SK-N-SH (cell line): Measurements from ENCODE around the gene TSKS. TPM values are rescaled to one million over a fixed set of nuclear protein-coding genes. Genes with fewer than 3 reads are reported as not detected.

Experiments used
- CTCF ChIA-PET: fragments of 300-600, 350-600 bp; formaldehyde crosslinking; extraction: SDS; loops from one replicate; lab custom pipeline; 2021; lab: Yijun Ruan, JAX
- POLR2A ChIA-PET: fragments of 350-600 bp; sonication (Branson Sonifier 250); formaldehyde crosslinking; extraction: SDS; loops from one replicate; lab custom pipeline; 2020; ENCODE audit warnings: antibody characterized with exemption, inconsistent platforms; lab: Yijun Ruan, JAX
- DNase-seq: peaks from one replicate; pipeline ENCODE4 v3.0.0; 2012
- H2AFZ ChIP-seq: fragments of 200-600 bp; sonication (generic); 2 replicates; pipeline ENCODE4 v1.8.1; 2016; ENCODE audit warnings: antibody characterized with exemption, mild to moderate bottlenecking, low read depth
- H3F3A ChIP-seq: fragments of 200-600 bp; sonication (generic); replicated peaks from 2 replicates; pipeline ENCODE3; 2016; ENCODE audit warnings: antibody characterized with exemption, mild to moderate bottlenecking; ENCODE audit not compliant: insufficient read depth
- H3K27ac ChIP-seq, 2 experiments: fragments of 200-500 bp in 1 of 2; fragments of 200-600 bp in 1 of 2; sonication (Bioruptor generic) in 1 of 2; sonication (generic), shearing (Covaris generic) in 1 of 2; 2 replicates each; pipeline versions ENCODE4 v1.5.1 to v1.6.1; 2014 to 2016; ENCODE audit warnings: low read depth in 2 of 2, inconsistent platforms in 1 of 2, low read length in 1 of 2, mild to moderate bottlenecking in 1 of 2, mixed read lengths in 1 of 2
- H3K27me3 ChIP-seq: fragments of 200-600 bp; sonication (generic), shearing (Covaris generic); 2 replicates; pipeline ENCODE4 v1.6.1; 2016; ENCODE audit warnings: mixed run types; ENCODE audit not compliant: insufficient read depth
- H3K36me3 ChIP-seq, 2 experiments: fragments of 200-500 bp in 1 of 2; fragments of 200-600 bp in 1 of 2; sonication (Bioruptor generic) in 1 of 2; sonication (generic) in 1 of 2; replicated peaks in 1 of 2; 2 replicates each; pipeline versions ENCODE3 to v1.5.1; 2014 to 2016; ENCODE audit warnings: low read length in 1 of 2, mild to moderate bottlenecking in 1 of 2; ENCODE audit not compliant: insufficient read depth in 2 of 2, control insufficient read depth in 1 of 2
- H3K4me1 ChIP-seq, 2 experiments: fragments of 200-500 bp in 1 of 2; fragments of 200-600 bp in 1 of 2; sonication (Bioruptor generic) in 1 of 2; sonication (generic), shearing (Covaris generic) in 1 of 2; 2 replicates each; pipeline versions ENCODE4 v1.5.1 to v1.6.1; 2014 to 2016; ENCODE audit warnings: low read depth in 1 of 2, low read length in 1 of 2, mixed run types in 1 of 2; ENCODE audit not compliant: insufficient read depth in 2 of 2, control insufficient read depth in 1 of 2
- H3K4me2 ChIP-seq: fragments of 200-600 bp; sonication (generic), shearing (Covaris generic); 2 replicates; pipeline ENCODE4 v1.6.1; 2017; ENCODE audit warnings: mixed run types
- H3K4me3 ChIP-seq, 2 experiments: fragments of 200-500 bp in 1 of 2; fragments of 200-600 bp in 1 of 2; sonication (Bioruptor generic) in 1 of 2; sonication (generic), shearing (Covaris generic) in 1 of 2; 2 replicates each; pipeline versions ENCODE4 v1.5.1 to v1.8.1; 2014 to 2016; ENCODE audit warnings: low read depth in 2 of 2, inconsistent platforms in 1 of 2, low read length in 1 of 2, mild to moderate bottlenecking in 1 of 2, mixed read lengths in 1 of 2, moderate library complexity in 1 of 2
- H3K79me2 ChIP-seq: fragments of 200-600 bp; sonication (generic); 2 replicates; pipeline ENCODE4 v1.8.1; 2017; ENCODE audit warnings: mild to moderate bottlenecking; ENCODE audit not compliant: insufficient read depth
- H3K9ac ChIP-seq: fragments of 200-600 bp; sonication (generic); 2 replicates; pipeline ENCODE4 v1.6.1; 2017; ENCODE audit warnings: mixed run types
- H3K9me2 ChIP-seq: fragments of 200-600 bp; sonication (generic); 2 replicates; pipeline ENCODE4 v1.6.1; 2017; ENCODE audit warnings: mixed run types
- H3K9me3 ChIP-seq: fragments of 200-600 bp; sonication (generic); 2 replicates; pipeline ENCODE4 v1.6.1; 2017; ENCODE audit warnings: mixed run types, mild to moderate bottlenecking, moderate library complexity
- H4K20me1 ChIP-seq: fragments of 200-600 bp; sonication (generic); 2 replicates; pipeline ENCODE4 v1.6.1; 2017; ENCODE audit warnings: mild to moderate bottlenecking, mixed run types; ENCODE audit not compliant: insufficient read depth
- ELF1 ChIP-seq: IDR thresholded peaks from 2 replicates; pipeline ENCODE4 v1.4.0; 2012
- EZH2phosphoT487 ChIP-seq: fragments of 200-600 bp; sonication (generic); IDR thresholded peaks from 2 replicates; pipeline ENCODE4 v1.6.1; 2017; ENCODE audit warnings: low read depth, mixed run types, mild to moderate bottlenecking, antibody characterized with exemption, moderate library complexity, borderline replicate concordance
- FOXM1 ChIP-seq: IDR thresholded peaks from 2 replicates; pipeline ENCODE4 v1.4.0; 2012; ENCODE audit warnings: low read depth, mild to moderate bottlenecking
- JUND ChIP-seq: IDR thresholded peaks from 2 replicates; pipeline ENCODE4 v1.4.0; 2012
- MEF2A ChIP-seq: IDR thresholded peaks from 2 replicates; pipeline ENCODE4 v1.4.0; 2012; ENCODE audit warnings: low read depth, borderline replicate concordance
- NFIC ChIP-seq: IDR thresholded peaks from 2 replicates; pipeline ENCODE4 v1.4.0; 2012; ENCODE audit warnings: borderline replicate concordance
- NRF1 ChIP-seq: IDR thresholded peaks from 2 replicates; pipeline ENCODE4 v1.6.1; 2012; ENCODE audit warnings: low read depth, mild to moderate bottlenecking, low read length
- RAD21 ChIP-seq: IDR thresholded peaks from 2 replicates; pipeline ENCODE4 v1.6.1; 2012; ENCODE audit warnings: mild to moderate bottlenecking, low read length
- RCOR1 ChIP-seq: fragments of 150-350 bp; IDR thresholded peaks from 2 replicates; pipeline ENCODE4 v1.6.1; 2017; ENCODE audit warnings: antibody characterized with exemption, low read length
- RFX5 ChIP-seq: IDR thresholded peaks from 2 replicates; pipeline ENCODE4 v1.6.1; 2012; ENCODE audit warnings: mild to moderate bottlenecking, improper control_type of control experiment, low read length
- RXRA ChIP-seq: IDR thresholded peaks from 2 replicates; pipeline ENCODE4 v1.4.0; 2012; ENCODE audit warnings: low read depth, mild to moderate bottlenecking, borderline replicate concordance
- SIN3A ChIP-seq: IDR thresholded peaks from 2 replicates; pipeline ENCODE4 v1.6.1; 2012; ENCODE audit warnings: low read depth, mild to moderate bottlenecking, low read length, moderate library complexity, borderline replicate concordance
- TAF1 ChIP-seq: IDR thresholded peaks from 2 replicates; pipeline ENCODE4 v1.6.1; 2012; ENCODE audit warnings: low read depth, mild to moderate bottlenecking, low read length, moderate library complexity, borderline replicate concordance
- TCF12 ChIP-seq: IDR thresholded peaks from 2 replicates; pipeline ENCODE4 v1.4.0; 2012
- YY1 ChIP-seq: IDR thresholded peaks from 2 replicates; pipeline ENCODE4 v1.4.0; 2012; ENCODE audit warnings: low read depth, mild to moderate bottlenecking
- WGBS: methylation state at CpG from one replicate; pipeline ENCODE4 v1.1.6; 2017; ENCODE audit warnings: low lambda C conversion rate; 5-methylcytosine and 5-hydroxymethylcytosine counted together
- polyA plus RNA-seq, 3 experiments: library from polyadenylated mRNA; depleted of rRNA; stranded (reverse); fragments of >200 nt; gene quantifications; 2 replicates each; pipeline ENCODE4 v1.2.3, GENCODE V29; 2012
- TF ChIP-seq, protein P1 (sequence below): fragments of 150-350 bp; IDR thresholded peaks from 2 replicates; pipeline ENCODE4 v1.6.1; 2016; ENCODE audit warnings: mild to moderate bottlenecking, low read depth, low read length
- TF ChIP-seq, protein P2 (sequence below): fragments of 150-350 bp; IDR thresholded peaks from 2 replicates; pipeline ENCODE4 v1.6.1; 2017; ENCODE audit warnings: antibody characterized with exemption, low read length, low read depth, borderline replicate concordance
- TF ChIP-seq, protein P3 (sequence below): IDR thresholded peaks from 2 replicates; pipeline ENCODE4; 2012
- TF ChIP-seq, protein P4 (sequence below): IDR thresholded peaks from 2 replicates; pipeline ENCODE4 v1.4.0; 2012; ENCODE audit warnings: low read depth, borderline replicate concordance
- TF ChIP-seq, protein P5 (sequence below): IDR thresholded peaks from 2 replicates; pipeline ENCODE4 v1.4.0; 2012; ENCODE audit warnings: low read depth

Gene TSKS
- polyA plus RNA-seq, 1 of the 3 experiments (the other 2 are of a cell fraction) = not detected

DNA sequence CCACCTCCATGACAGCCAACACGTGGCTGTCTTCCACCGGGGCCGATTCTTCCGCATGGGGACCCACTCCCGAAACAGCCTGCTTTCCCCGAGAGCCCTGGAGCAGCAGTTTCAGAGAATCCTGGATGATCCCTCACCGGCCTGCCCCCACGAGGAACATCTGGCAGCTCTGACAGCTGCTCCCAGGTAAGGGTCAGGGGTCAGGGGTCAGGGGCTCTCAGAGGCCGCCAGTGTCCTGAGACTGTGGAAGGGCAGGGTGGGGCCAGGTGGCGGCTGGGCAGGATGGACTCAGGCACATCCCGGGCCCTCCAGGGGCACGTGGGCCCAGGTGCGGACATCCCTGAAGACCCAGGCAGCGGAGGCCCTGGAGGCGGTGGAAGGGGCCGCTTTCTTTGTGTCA lies 57.2 kb downstream of the TSKS start:
- 84% methylated on average over 11 of the region's 16 CpGs for WGBS
- no peaks in the 10 kb centered on the region for H3K9me2 ChIP-seq
- no peak overlapping the region for H3K27ac ChIP-seq
- H2AFZ ChIP-seq = no peak overlapping the region
- H3K36me3 ChIP-seq = peaks cover 11 to 29% of the 10 kb centered on the region in 2 experiments
- no peaks in the 10 kb centered on the region for H3K9me3 ChIP-seq
- no peaks in the 10 kb centered on the region for H3K79me2 ChIP-seq
- H3K4me1 ChIP-seq = no peaks in the 10 kb centered on the region
- peaks cover 7% of the 10 kb centered on the region for H3F3A ChIP-seq
- no peaks in the 10 kb centered on the region for H4K20me1 ChIP-seq
- TF ChIP-seq RXRA (no peak), NRF1 (no peak), ELF1 (no peak), EZH2phosphoT487 (no peak), TCF12 (no peak), NFIC (no peak), RFX5 (no peak)
- no peak overlapping the region for H3K9ac ChIP-seq
- no peaks in the 10 kb centered on the region for H3K27me3 ChIP-seq
- ChIA-PET CTCF (no interaction called here), POLR2A (no interaction called here)
- DNase-seq = no peak
- no peak overlapping the region for H3K4me3 ChIP-seq
- no peak overlapping the region for H3K4me2 ChIP-seq

GRCh38 chr19:49704888-49705642 lies 58.0 kb downstream of the TSKS start:
- no peaks in the 10 kb centered on the region for H3K79me2 ChIP-seq
- H3K9me2 ChIP-seq = no peaks in the 10 kb centered on the region
- no peak overlapping the region for H3K4me3 ChIP-seq
- no peaks in the 10 kb centered on the region for H3F3A ChIP-seq
- no peaks in the 10 kb centered on the region for H3K9me3 ChIP-seq
- no peak overlapping the region for H3K27ac ChIP-seq
- no peaks in the 10 kb centered on the region for H3K27me3 ChIP-seq
- H3K4me2 ChIP-seq = no peak overlapping the region
- ChIA-PET POLR2A (no interaction called here), CTCF (no interaction called here)
- TF ChIP-seq FOXM1 (no peak), SIN3A (no peak), RCOR1 (no peak), YY1 (no peak), JUND (no peak), TAF1 (no peak), MEF2A (no peak), RXRA (no peak), TCF12 (no peak), RAD21 (no peak)
- TF ChIP-seq, protein P1, sequence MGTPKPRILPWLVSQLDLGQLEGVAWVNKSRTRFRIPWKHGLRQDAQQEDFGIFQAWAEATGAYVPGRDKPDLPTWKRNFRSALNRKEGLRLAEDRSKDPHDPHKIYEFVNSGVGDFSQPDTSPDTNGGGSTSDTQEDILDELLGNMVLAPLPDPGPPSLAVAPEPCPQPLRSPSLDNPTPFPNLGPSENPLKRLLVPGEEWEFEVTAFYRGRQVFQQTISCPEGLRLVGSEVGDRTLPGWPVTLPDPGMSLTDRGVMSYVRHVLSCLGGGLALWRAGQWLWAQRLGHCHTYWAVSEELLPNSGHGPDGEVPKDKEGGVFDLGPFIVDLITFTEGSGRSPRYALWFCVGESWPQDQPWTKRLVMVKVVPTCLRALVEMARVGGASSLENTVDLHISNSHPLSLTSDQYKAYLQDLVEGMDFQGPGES = no peak
- TF ChIP-seq, protein P2, sequence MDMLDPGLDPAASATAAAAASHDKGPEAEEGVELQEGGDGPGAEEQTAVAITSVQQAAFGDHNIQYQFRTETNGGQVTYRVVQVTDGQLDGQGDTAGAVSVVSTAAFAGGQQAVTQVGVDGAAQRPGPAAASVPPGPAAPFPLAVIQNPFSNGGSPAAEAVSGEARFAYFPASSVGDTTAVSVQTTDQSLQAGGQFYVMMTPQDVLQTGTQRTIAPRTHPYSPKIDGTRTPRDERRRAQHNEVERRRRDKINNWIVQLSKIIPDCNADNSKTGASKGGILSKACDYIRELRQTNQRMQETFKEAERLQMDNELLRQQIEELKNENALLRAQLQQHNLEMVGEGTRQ = no peak
- TF ChIP-seq, protein P3, sequence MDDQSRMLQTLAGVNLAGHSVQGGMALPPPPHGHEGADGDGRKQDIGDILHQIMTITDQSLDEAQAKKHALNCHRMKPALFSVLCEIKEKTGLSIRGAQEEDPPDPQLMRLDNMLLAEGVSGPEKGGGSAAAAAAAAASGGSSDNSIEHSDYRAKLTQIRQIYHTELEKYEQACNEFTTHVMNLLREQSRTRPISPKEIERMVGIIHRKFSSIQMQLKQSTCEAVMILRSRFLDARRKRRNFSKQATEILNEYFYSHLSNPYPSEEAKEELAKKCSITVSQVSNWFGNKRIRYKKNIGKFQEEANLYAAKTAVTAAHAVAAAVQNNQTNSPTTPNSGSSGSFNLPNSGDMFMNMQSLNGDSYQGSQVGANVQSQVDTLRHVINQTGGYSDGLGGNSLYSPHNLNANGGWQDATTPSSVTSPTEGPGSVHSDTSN = no peak
- TF ChIP-seq, protein P4, sequence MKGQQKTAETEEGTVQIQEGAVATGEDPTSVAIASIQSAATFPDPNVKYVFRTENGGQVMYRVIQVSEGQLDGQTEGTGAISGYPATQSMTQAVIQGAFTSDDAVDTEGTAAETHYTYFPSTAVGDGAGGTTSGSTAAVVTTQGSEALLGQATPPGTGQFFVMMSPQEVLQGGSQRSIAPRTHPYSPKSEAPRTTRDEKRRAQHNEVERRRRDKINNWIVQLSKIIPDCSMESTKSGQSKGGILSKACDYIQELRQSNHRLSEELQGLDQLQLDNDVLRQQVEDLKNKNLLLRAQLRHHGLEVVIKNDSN = no peak
- TF ChIP-seq, protein P5, sequence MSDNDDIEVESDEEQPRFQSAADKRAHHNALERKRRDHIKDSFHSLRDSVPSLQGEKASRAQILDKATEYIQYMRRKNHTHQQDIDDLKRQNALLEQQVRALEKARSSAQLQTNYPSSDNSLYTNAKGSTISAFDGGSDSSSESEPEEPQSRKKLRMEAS = no peak
- no peaks in the 10 kb centered on the region for H4K20me1 ChIP-seq
- H3K9ac ChIP-seq = no peak overlapping the region
- H3K4me1 ChIP-seq = no peaks in the 10 kb centered on the region
- no peak for DNase-seq
- no peak overlapping the region for H2AFZ ChIP-seq
- 93% methylated on average over 19 of the region's 22 CpGs for WGBS
- H3K36me3 ChIP-seq = peaks cover 11 to 24% of the 10 kb centered on the region in 2 experiments
